GM18870 (cell line): ENCODE data around the gene ZBTB26.
A peak's percentile ranks its signal among the peaks of the same experiment; 100 is the strongest.
"Not testable (repeated sequence)": the region's sequence is repeated elsewhere in the genome, so short reads cannot be mapped to it uniquely, and the experiment has no call there.

Experiments
- ATAC-seq: cut with Tn5 transposase; IDR thresholded peaks from one replicate; pipeline ENCODE4 v1.9.1; 2021; ENCODE audit warnings: moderate library complexity; ENCODE audit not compliant: unreplicated experiment

The ZBTB26 gene

DNA sequence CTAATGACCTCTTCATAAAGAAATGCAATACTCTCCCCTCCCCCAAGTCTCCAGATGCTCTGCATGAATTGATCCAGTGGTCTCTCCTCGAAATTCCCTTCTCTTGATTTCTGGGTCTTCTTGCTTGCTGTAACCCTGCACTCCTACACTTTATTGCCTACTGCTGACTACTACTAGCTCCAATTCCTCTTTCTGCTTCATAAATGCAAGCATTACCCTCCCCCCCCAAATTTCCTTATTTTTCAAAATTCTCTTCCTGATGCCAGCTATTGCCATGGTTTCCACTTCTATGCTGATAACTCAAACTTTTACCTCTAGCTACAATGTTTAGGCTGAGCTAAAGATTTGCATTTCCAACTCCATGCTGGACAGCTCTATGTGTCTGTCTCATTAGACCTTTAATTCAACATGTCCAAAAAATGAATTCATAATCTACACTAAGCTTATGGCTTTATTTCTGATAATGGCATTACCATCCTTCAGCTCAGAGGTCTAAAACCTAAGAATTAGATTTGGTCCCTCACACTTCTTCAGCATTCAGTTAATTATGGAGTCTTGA, 1.4 kb downstream of the ZBTB26 start:
- no peak for ATAC-seq

DNA sequence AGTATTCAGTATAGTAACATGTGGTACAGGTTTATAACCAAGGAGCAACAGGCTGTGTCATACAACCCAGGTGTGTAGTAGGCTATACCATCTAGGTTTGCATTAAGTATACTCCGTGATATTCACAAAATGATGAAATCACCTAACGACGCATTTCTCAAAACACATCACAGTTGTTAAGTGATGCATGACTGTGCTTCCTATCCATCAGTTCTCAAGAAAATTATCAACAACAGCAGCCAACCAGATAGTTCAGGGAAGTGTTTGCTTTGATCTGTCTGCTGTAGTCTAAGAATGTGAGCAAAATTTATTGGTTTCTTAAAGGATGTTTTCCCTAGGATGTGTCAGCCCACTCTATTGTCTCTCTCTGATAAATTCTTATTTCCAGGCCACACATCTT, 7.4 kb downstream of the ZBTB26 start:
- no peak for ATAC-seq

GRCh38 chr9:122922713-122923112, 8.6 kb downstream of the ZBTB26 start:
- no peak for ATAC-seq

DNA sequence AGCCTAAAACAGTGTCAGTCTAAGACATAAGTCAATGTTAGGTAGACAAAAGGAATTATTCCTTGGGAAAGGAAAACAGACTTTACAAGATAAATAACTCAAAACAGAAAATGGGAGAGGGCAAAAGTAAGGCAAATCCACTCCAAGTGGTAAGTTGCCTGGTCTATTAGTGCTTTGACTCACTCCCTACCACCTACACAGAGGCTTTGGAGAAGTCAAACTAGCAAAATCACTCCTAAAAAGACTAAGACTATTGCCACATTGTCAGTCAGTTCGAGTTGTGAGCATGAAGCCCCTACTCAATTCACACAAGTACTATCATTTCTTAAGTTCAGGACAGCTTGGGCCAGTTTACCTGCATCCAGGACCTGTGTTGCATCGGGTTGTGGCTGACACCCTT, 13.0 kb downstream of the ZBTB26 start:
- ATAC-seq, result no peak

DNA sequence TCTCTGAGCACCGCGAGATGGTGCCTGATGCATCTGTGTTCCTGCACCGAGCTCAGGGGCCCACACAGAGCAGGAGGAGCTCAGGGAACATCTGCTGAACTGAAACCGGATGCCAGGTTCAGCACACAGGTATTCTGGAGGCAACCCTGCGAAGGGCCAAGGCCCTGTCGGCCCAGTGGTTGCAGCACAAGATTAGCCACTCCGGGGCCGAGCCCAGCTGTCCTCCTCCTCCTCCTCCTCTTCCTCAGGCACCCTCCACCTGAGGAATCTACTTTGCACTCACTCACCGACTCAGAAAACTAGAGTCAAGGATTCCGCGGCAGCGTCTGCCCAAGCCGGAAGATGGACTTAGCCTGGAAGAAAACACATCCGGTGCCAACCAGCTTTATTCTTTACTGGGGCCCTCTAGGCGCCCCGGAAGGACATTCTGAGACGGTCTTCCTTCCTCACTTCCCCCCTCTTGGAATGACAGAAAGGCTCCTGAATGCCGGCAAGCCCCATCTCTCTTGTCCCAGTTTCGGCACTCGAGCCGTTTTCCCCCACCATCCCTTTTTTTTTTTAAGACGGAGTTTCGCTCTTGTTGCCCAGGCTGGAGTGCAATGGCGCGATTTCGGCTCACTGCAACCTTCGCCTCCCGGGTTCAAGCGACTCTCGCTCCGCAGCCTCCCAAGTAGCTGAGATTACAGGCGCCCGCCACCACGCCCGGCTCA, 18.2 kb downstream of the ZBTB26 start, which contains the start of gene ZBTB6:
Gene ZBTB6, minus strand, starts transcription at position 360 of the 710 bp plus-strand sequence. CDS start 1,251 bp downstream, outside the sequence.
- peak; percentile 91 for ATAC-seq

GRCh38 chr9:122912671-122912963, 18.7 kb downstream of the ZBTB26 start:
- no peak for ATAC-seq

GRCh38 chr9:122906122-122906521, 25.2 kb downstream of the ZBTB26 start:
- ATAC-seq, result not testable (repeated sequence)

DNA sequence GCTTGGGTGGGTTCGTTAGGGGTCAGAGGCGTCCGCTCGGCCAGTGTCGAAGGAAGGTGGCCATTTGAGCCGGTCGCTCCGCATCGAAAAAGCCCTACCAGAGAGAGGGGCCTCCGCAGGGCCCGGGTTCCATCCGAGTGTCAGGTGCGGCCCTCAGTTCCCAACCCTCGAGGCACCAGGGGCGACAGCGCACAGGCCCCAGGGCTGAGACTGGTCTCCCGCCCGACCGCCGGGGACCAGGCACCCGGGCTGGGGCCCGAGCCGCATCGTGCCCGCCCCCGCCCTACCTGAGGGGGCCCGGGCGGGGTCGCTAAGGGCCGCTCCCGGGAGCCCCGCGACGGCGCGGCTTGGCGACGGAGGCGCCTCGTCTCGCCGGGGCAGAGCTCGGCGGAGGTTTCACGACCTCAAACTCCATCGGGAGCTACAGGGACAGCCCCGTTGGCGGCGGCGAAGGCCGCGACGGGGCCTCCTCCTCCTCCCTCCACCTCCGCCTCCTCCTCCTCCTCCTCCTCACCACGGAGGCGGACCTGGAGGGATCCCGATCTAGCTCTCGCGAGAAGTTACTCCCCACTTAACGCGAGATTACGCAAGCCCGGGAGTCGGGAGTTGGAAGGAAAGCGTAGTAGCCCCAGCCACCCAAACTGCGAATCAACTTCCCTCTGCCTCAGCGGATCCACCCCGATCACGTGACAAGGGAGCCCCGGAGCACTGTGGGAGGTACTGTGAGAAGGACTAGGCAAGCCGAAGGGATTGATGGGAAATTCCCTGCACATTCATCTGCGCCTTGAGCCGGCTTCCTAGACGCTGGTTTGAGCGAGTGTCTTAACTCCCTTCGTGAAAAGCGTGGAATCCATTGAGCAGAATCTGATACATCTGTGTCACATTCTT, 26.2 kb downstream of the ZBTB26 start, which contains the start of gene RC3H2:
Gene RC3H2, minus strand, starts transcription at position 537 of the 888 bp plus-strand sequence. CDS start 7,850 bp downstream, outside the sequence.
- ATAC-seq, result peak; percentile 88

DNA sequence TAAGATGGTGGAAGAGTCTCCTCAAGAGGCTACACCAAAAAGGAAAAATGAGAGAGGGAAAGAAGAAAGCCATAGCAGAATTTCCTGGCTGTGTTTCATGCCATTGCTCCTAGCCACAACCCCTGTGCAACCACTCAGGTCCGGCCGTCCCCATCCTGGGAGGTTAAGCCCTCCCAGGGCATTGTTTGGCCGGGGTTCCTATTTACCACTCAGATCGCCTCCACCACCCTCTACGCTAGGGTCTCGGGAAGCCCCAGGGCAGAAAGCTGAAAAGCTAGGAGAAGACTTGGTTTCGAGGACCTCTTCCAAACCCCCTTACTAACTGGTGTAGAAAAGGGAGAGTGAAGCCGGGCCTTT, 26.9 kb downstream of the ZBTB26 start:
- ATAC-seq, result peak; percentile 9

DNA sequence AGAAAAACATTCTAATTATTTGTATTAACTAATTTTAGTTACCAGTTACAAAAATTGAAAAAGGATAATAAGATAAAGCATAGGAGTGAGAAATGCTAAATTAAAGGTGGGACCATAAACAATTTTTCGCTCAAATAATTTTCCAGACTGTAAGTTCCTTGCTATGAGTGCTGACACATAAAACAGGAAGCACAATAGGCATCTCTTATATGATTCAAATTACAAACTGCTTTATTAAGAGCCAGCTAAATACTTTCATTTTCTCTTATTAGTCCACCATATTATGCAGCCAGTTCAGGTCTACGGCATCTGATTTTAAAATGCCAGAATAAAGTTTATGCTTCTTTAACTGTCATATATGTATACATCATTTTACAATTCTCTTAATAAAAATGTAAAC, 30.5 kb downstream of the ZBTB26 start:
- no peak for ATAC-seq

GRCh38 chr9:122897969-122898368, 33.3 kb downstream of the ZBTB26 start:
- ATAC-seq, result no peak

DNA sequence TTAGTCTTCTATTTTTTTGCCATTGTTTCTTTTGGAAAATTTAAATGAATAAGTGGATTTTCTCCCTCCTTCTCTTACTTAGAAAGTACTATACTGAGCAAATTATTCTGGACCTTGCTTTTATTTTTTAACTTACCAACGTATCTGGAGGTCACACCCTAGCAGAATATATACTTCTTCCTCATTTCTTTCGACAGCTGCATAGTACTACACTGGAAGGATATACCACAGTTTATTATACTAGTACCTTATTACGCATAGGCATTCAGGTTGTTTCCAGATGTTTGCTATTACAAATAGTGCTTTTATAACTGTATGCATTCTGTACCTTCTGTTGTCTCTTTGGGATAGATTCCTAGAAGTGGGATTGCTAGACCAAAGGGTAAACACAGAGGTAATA, 42.8 kb downstream of the ZBTB26 start:
- ATAC-seq, result no peak

GRCh38 chr9:122883125-122883524, 48.2 kb downstream of the ZBTB26 start:
- no peak for ATAC-seq

GRCh38 chr9:122879443-122879842, 51.9 kb downstream of the ZBTB26 start:
- no peak for ATAC-seq

GRCh38 chr9:122875523-122875922, 55.8 kb downstream of the ZBTB26 start:
- ATAC-seq, result no peak

- not testable (repeated sequence) for ATAC-seq
These were observed 64.0 kb downstream of the ZBTB26 start for GRCh38 chr9:122867276-122867675.

DNA sequence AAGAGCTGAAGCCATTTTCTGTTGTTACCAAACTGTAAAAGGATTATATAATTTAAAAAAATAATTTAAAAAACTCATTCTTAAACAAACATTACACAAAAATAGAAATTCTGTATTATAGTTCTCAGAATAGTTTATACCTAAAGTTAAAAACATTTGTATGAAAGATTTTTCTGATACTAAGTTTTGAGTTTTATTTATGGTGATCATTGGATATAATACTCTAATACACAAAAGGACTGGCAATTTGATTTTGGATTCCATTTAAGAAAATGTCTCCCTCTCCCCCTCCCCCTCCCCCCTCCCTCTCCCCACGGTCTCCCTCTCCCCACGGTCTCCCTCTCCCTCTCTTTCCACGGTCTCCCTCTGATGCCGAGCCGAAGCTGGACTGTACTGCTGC, 65.2 kb downstream of the ZBTB26 start:
- ATAC-seq, result no peak
